Body of pancreas (tissue), 4 donors: ENCODE measurements around the gene COBL. TPM values are rescaled to one million over a fixed set of nuclear protein-coding genes. Genes with fewer than 3 reads are reported as not detected.

Source experiments
- ATAC-seq: fragments of 150-250 bp; one replicate; pipeline ENCODE4 v1.9.1; 2016
- DNase-seq, 4 donors: peaks; one replicate each; pipeline ENCODE4 v3.0.0-alpha.2; 2019
- H3K27ac ChIP-seq, 4 donors: fragments of 200-600 bp; sonication (generic); 1 replicate in 3 of 4; 2 replicates in 1 of 4; pipeline versions ENCODE4 v1.5.1 to v1.6.1; 2016 to 2019; ENCODE audit warnings: mild to moderate bottlenecking in 1 of 4, mixed read lengths in 1 of 4, moderate library complexity in 1 of 4
- H3K27me3 ChIP-seq, 2 donors: fragments of 200-600 bp; sonication (generic); one replicate each; pipeline ENCODE4 v1.6.0; 2016; ENCODE audit warnings: mild to moderate bottlenecking in 1 of 2
- H3K36me3 ChIP-seq, 2 donors: fragments of 200-600 bp; sonication (generic); replicated peaks in 1 of 2; 2 replicates each; pipeline ENCODE4 v1.5.1; 2016; ENCODE audit warnings: low read depth in 2 of 2; ENCODE audit not compliant: insufficient read depth in 1 of 2
- H3K4me1 ChIP-seq: fragments of 200-600 bp; sonication (generic); one replicate; pipeline ENCODE4 v1.6.0; 2016
- H3K4me3 ChIP-seq, 2 donors: fragments of 200-600 bp; sonication (generic); 1 replicate in 1 of 2; 2 replicates in 1 of 2; pipeline ENCODE4 v1.5.1; 2016 to 2019
- H3K9me3 ChIP-seq, 3 donors: fragments of 200-600 bp; sonication (generic); 1 replicate in 2 of 3; 2 replicates in 1 of 3; pipeline ENCODE4 v1.5.1; 2016
- CTCF ChIP-seq, 7 experiments: fragments of 450-650 bp in 4 of 7; fragments of 200-600 bp in 3 of 7; sonication (generic) in 3 of 7; IDR thresholded peaks; one replicate each; pipeline ENCODE4 v1.5.1; 2016 to 2019; ENCODE audit warnings: antibody characterized with exemption in 7 of 7
- POLR2A ChIP-seq, 3 donors: fragments of 450-650 bp; IDR thresholded peaks; one replicate each; pipeline ENCODE4 v1.6.1; 2016; ENCODE audit warnings: antibody characterized with exemption in 3 of 3, mild to moderate bottlenecking in 2 of 3
- WGBS, 2 donors: methylation state at CpG; one replicate each; pipeline ENCODE4 v1.1.5; 2017; 5-methylcytosine and 5-hydroxymethylcytosine counted together
- intact Hi-C: fragments of 100-400 bp; cut with DNase I; formaldehyde crosslinking; loops from one replicate; pipeline ENCODE4 v1.15.1; 2023
- total RNA-seq, 2 donors: library from RNA; depleted of rRNA; stranded (reverse); fragments of >200 nt; gene quantifications; one replicate each; pipeline ENCODE4 v1.1.0, GENCODE V29; 2016

COBL gene
- total RNA-seq, 2 donors from 2014 or later, result 22.3 to 25.4 TPM

- intact Hi-C loops, result no loop called here
- Histone ChIP-seq H3K9me3 (no peaks in the 10 kb centered on the region), H3K27me3 (no peaks in the 10 kb centered on the region), H3K4me1 (peaks cover 13% of the 10 kb centered on the region), H3K4me3 (no peak overlapping the region), H3K27ac (no peak overlapping the region), H3K36me3 (no peaks in the 10 kb centered on the region)
- 88 to 89% methylated on average over 5 of the region's 5 CpGs for WGBS, 2 donors
- DNase-seq (no peak), ATAC-seq (no peak)
- TF ChIP-seq POLR2A (IDR thresholded peaks at IDR 0.05), result no peak
- TF ChIP-seq CTCF (IDR thresholded peaks at IDR 0.05), result no peak
Observed at GRCh38 chr7:51230723-51231122, 85.9 kb downstream of the COBL start.

GRCh38 chr7:51230324-51230625, 86.3 kb downstream of the COBL start:
- DNase-seq (no peak), ATAC-seq (no peak)
- Histone ChIP-seq H3K27me3 (no peaks in the 10 kb centered on the region), H3K27ac (no peak overlapping the region), H3K9me3 (no peaks in the 10 kb centered on the region), H3K36me3 (no peaks in the 10 kb centered on the region), H3K4me3 (no peak overlapping the region), H3K4me1 (peaks cover 13% of the 10 kb centered on the region)
- WGBS, 2 donors, result 87 to 89% methylated on average over 2 of the region's 2 CpGs
- intact Hi-C loops, result no loop called here
- TF ChIP-seq POLR2A (IDR thresholded peaks at IDR 0.05), result no peak
- TF ChIP-seq CTCF (IDR thresholded peaks at IDR 0.05), result no peak

- TF ChIP-seq CTCF (IDR thresholded peaks at IDR 0.05) (no peak), POLR2A (IDR thresholded peaks at IDR 0.05) (no peak)
- Histone ChIP-seq H3K4me3 (no peak overlapping the region), H3K27me3 (no peaks in the 10 kb centered on the region), H3K27ac (no peak overlapping the region), H3K4me1 (peaks cover 13% of the 10 kb centered on the region), H3K36me3 (no peaks in the 10 kb centered on the region), H3K9me3 (no peaks in the 10 kb centered on the region)
- no peak for DNase-seq
- ATAC-seq, result no peak
- intact Hi-C loops, result loop anchor here (10.0 kb wide), 1 partner anchor 135 kb away; no protein-coding TSS in a partner anchor
- WGBS, 2 donors, result 89 to 93% methylated on average over 11 of the region's 11 CpGs
Observed at GRCh38 chr7:51229620-51230323, 86.8 kb downstream of the COBL start.

GRCh38 chr7:51229106-51229537, 87.5 kb downstream of the COBL start:
- TF ChIP-seq POLR2A (IDR thresholded peaks at IDR 0.05) (no peak), CTCF (IDR thresholded peaks at IDR 0.05) (no peak)
- H3K27ac ChIP-seq, result no peak overlapping the region

More at GRCh38 chr7:51229106-51229537, 87.5 kb downstream of the COBL start:
- H3K36me3 ChIP-seq, result no peaks in the 10 kb centered on the region
- DNase-seq (no peak), ATAC-seq (no peak)
- intact Hi-C loops, result loop anchor here (10.0 kb wide), 1 partner anchor 136 kb away; no protein-coding TSS in a partner anchor
- H3K4me1 ChIP-seq, result peaks cover 13% of the 10 kb centered on the region
- no peak overlapping the region for H3K4me3 ChIP-seq
- 58 to 71% methylated on average over 18 of the region's 18 CpGs for WGBS, 2 donors
- no peaks in the 10 kb centered on the region for H3K27me3 ChIP-seq
- H3K9me3 ChIP-seq, result no peaks in the 10 kb centered on the region
